ENCODE measurements around the gene IQSEC3.

DNA sequence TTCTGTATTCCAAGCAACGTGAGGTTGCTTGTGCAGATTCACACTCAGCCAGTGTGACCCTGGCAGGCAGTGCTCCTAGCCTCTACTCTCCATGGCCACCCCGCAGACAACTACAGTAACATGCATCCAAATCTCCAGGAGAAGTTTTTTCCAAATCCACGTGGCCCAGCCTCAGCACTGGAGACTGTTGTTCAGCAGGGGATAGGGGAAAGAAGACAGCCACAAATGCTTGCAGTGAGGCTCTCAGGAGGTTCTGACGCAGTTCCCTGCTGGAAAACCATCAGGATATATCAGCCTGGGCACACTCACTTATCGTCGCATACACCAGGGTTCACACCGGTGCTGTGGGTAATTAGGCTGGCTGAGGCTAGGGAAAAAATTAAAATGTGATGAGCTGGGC lies 16.2 kb downstream of the IQSEC3 start:
- TF ChIP-seq POLR2AphosphoS5 (IDR thresholded peaks at IDR 0.05) (no peak), POLR2A (IDR thresholded peaks at IDR 0.05) (no peak)
- TF ChIP-seq, protein P1, sequence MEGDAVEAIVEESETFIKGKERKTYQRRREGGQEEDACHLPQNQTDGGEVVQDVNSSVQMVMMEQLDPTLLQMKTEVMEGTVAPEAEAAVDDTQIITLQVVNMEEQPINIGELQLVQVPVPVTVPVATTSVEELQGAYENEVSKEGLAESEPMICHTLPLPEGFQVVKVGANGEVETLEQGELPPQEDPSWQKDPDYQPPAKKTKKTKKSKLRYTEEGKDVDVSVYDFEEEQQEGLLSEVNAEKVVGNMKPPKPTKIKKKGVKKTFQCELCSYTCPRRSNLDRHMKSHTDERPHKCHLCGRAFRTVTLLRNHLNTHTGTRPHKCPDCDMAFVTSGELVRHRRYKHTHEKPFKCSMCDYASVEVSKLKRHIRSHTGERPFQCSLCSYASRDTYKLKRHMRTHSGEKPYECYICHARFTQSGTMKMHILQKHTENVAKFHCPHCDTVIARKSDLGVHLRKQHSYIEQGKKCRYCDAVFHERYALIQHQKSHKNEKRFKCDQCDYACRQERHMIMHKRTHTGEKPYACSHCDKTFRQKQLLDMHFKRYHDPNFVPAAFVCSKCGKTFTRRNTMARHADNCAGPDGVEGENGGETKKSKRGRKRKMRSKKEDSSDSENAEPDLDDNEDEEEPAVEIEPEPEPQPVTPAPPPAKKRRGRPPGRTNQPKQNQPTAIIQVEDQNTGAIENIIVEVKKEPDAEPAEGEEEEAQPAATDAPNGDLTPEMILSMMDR (IDR thresholded peaks at IDR 0.05): no peak

Measured in upper lobe of left lung (tissue), 4 donors.